Measurements from ENCODE around the gene RERG. TPM values are rescaled to one million over a fixed set of nuclear protein-coding genes. Genes with fewer than 3 reads are reported as not detected.

Gene RERG
- polyA plus RNA-seq, 3 donors, result not detected

GRCh38 chr12:15234011-15234410 is 12.8 kb upstream of the RERG start:
- Mint-ChIP-seq H3K27me3 (ENCODE audit: low read depth in 3 of 3) (peaks cover 4 to 23% (median 11%) of the 10 kb centered on the region in 3 donors), H3K27ac (no peak overlapping the region), H3K4me1 (no peaks in the 10 kb centered on the region), H3K9me3 (peaks cover 0 to 3% (median 0%) of the 10 kb centered on the region in 7 donors), H3K4me3 (no peak overlapping the region), H3K36me3 (no peaks in the 10 kb centered on the region)
- no peak overlapping the region for H3K9ac ChIP-seq (ENCODE audit: insufficient read depth, low read length, poor library complexity, severe bottlenecking)
- no peak overlapping the region for H3K4me2 ChIP-seq (replicated peaks; ENCODE audit: extremely low read depth, low read length, poor library complexity, severe bottlenecking)
- H3K36me3 ChIP-seq (replicated peaks in 1 of 2; ENCODE audit: control insufficient read depth in 1 of 2, insufficient read depth in 2 of 2, low read length in 2 of 2), result no peaks in the 10 kb centered on the region
- no CpG with 5 or more reads among the region's 1 CpG for WGBS (ENCODE audit: insufficient coverage)
- no peaks in the 10 kb centered on the region for H3K9me3 ChIP-seq (replicated peaks in 1 of 2; ENCODE audit: control insufficient read depth in 1 of 2, insufficient read depth in 1 of 2, low read length in 2 of 2)
- H3K27ac ChIP-seq (ENCODE audit: low read depth in 1 of 2, low read length in 2 of 2), result no peak overlapping the region
- peaks cover 4 to 15% of the 10 kb centered on the region in 2 donors for H3K27me3 ChIP-seq (ENCODE audit: control insufficient read depth in 2 of 2, insufficient read depth in 2 of 2, low read length in 2 of 2)
- H4K20me1 ChIP-seq (ENCODE audit: insufficient read depth, low read length), result no peaks in the 10 kb centered on the region
- intact Hi-C loops (cut with micrococcal nuclease), result no loop called here
- H3K4me1 ChIP-seq (ENCODE audit: control insufficient read depth in 1 of 2, insufficient read depth in 2 of 2, low read length in 2 of 2), result no peaks in the 10 kb centered on the region
- no peak overlapping the region for H3K4me3 ChIP-seq (replicated peaks in 1 of 3; ENCODE audit: low read depth in 2 of 3, low read length in 3 of 3)
- no peaks in the 10 kb centered on the region for H3K79me2 ChIP-seq (ENCODE audit: insufficient read depth, low read length)
- no peak for TF ChIP-seq CTCF (IDR thresholded peaks at IDR 0.05)
- no peak overlapping the region for H2AFZ ChIP-seq (ENCODE audit: insufficient read depth, low read depth, low read length, poor library complexity, severe bottlenecking)
- DNase-seq, result no peak

- Histone ChIP-seq H3K4me1 (ENCODE audit: control insufficient read depth in 1 of 2, insufficient read depth in 2 of 2, low read length in 2 of 2) (no peaks in the 10 kb centered on the region), H3K27me3 (ENCODE audit: control insufficient read depth in 2 of 2, insufficient read depth in 2 of 2, low read length in 2 of 2) (peaks cover 4 to 15% of the 10 kb centered on the region in 2 donors), H3K9ac (ENCODE audit: insufficient read depth, low read length, poor library complexity, severe bottlenecking) (no peak overlapping the region), H3K27ac (ENCODE audit: low read depth in 1 of 2, low read length in 2 of 2) (no peak overlapping the region), H3K4me2 (replicated peaks; ENCODE audit: extremely low read depth, low read length, poor library complexity, severe bottlenecking) (no peak overlapping the region), H3K9me3 (replicated peaks in 1 of 2; ENCODE audit: control insufficient read depth in 1 of 2, insufficient read depth in 1 of 2, low read length in 2 of 2) (no peaks in the 10 kb centered on the region), H3K36me3 (replicated peaks in 1 of 2; ENCODE audit: control insufficient read depth in 1 of 2, insufficient read depth in 2 of 2, low read length in 2 of 2) (no peaks in the 10 kb centered on the region), H3K4me3 (replicated peaks in 1 of 3; ENCODE audit: low read depth in 2 of 3, low read length in 3 of 3) (no peak overlapping the region), H4K20me1 (ENCODE audit: insufficient read depth, low read length) (no peaks in the 10 kb centered on the region), H3K79me2 (ENCODE audit: insufficient read depth, low read length) (no peaks in the 10 kb centered on the region), H2AFZ (ENCODE audit: insufficient read depth, low read depth, low read length, poor library complexity, severe bottlenecking) (no peak overlapping the region)
- intact Hi-C loops (cut with micrococcal nuclease), result no loop called here
- Mint-ChIP-seq H3K27ac (no peak overlapping the region), H3K27me3 (ENCODE audit: low read depth in 3 of 3) (peaks cover 11 to 30% (median 14%) of the 10 kb centered on the region in 3 donors), H3K4me1 (no peaks in the 10 kb centered on the region), H3K4me3 (no peak overlapping the region), H3K9me3 (peaks cover 0 to 3% (median 0%) of the 10 kb centered on the region in 7 donors), H3K36me3 (no peaks in the 10 kb centered on the region)
- TF ChIP-seq CTCF (IDR thresholded peaks at IDR 0.05), result no peak
- DNase-seq, result no peak
- WGBS (ENCODE audit: insufficient coverage), result no CpG with 5 or more reads among the region's 1 CpG
These were observed 11.7 kb upstream of the RERG start for GRCh38 chr12:15232959-15233358.

All from CD14-positive monocyte (primary cell).